ENCODE results near the gene FAM13C.
"Not testable (repeated sequence)": the region's sequence is repeated elsewhere in the genome, so short reads cannot be mapped to it uniquely, and the experiment has no call there.

The FAM13C gene

DNA sequence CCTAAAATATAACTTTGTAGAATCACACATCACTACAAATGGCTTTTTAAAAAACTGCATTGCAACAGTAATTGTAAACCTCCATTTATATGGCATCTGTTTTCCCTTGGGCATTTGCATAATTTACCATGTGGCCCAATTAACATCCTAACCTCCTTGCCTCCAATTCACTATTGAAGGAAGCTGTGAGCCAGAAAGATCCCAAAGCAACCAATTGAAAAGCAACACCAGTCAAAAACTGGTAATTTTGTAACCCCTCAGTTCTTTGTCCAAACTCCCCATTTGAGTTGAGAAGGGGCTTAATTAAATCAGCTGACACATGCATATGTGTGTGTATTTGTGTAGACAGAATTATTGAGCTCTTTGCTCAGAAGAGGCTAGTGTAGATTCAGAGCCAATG, 90.3 kb downstream of the FAM13C start:
- DNase-seq, result no peak

- DNase-seq, result no peak
Measured at GRCh38 chr10:59271160-59271559, 91.2 kb downstream of the FAM13C start.

DNA sequence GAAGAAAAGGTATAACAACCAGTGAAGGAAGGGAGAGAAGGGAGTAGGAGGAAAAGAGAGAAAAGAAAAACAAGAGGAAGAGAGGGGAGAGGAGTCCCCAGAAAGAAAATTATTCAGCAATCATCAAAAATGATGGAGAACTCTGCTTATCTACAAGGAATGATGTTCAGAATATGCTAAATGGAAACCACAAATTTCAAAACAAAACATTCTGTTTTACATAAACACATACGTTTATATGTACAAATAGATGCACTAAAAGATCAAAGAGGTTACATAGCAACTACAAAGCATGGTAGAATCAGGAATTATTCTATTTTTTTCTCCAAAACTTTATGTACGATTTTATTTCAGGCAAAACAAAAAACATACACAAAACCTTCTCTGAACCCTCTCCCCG, 91.9 kb downstream of the FAM13C start:
- DNase-seq, result no peak

DNA sequence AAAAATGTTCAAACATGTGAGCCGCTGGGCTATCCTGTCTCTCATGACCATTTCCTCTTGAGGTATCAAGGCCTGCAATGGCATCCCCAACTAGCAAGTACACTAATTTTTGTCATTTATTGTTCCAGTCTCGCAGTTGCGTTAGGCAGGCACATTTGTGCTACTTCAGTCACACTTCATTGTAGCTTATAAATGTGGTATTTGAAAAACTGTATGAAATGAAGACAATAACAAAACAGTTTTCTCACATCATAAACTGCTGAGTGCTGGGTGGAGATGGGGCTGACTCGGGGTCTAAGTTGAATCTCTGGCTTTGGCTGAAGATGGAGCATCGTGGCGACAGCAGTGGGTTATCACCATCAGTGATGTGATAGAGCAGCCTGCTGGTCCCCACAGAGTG, 92.7 kb downstream of the FAM13C start:
- DNase-seq, result no peak

DNA sequence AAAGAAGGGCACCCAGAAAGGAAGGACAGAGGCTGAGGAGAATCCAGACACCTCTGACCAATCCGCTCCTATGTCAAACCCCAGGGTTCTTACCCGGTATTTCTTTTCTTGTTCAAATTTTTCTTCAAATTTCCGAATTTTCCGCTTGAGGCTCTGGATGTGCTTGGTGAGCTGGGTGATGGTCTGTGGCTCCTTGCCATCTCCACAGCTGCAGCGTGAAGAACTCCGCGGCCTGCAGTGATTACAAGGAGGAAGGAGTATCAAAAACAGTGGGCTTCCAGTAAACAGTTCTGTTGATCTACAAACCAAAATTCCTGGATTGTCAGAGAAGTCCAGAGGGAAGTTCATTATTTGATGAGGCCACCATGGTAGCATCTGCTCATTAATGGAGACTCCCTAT, 93.9 kb downstream of the FAM13C start:
- DNase-seq, result no peak

- DNase-seq, result no peak
Measured at GRCh38 chr10:59266321-59266720, 96.0 kb downstream of the FAM13C start.

DNA sequence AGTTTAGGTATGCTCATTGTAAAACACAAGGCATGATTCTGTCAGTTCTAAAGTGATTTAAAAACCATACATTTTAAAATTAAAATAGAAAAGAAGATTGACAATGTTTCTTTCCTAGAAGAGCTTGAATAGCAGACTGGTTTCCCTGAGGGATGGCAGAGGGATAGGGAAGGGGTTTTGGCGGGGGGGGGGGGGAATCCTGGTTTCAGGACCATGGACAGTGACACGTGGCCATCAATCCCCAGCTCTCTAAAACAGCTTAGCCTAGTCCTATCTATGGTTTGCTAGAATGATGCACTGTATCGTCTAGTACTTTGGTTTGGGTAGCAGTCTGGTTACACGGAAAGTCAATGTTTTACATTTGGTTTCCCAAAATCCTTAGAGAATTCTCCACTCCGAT, 97.2 kb downstream of the FAM13C start:
- no peak for DNase-seq

DNA sequence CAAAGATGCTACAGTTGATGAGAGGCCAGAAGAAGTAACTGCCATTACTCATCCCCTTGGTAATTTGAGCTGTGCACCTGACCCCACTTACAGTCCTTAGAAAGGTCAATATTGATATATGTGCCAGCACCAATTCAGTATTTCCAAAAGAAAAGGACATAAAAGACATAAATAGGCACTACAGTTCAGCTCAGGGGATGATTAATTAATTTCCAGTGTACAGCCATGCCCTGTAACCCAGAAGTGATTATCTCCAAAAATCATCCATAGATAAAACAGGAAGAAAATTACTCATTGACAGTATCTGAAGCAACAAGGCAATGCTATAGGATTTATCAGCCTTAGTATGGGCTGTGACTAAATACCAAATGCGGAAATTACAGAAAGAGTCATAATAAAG, 103.5 kb downstream of the FAM13C start:
- no peak for DNase-seq

- DNase-seq, result no peak
Measured at GRCh38 chr10:59257224-59257623, 105.1 kb downstream of the FAM13C start.

DNA sequence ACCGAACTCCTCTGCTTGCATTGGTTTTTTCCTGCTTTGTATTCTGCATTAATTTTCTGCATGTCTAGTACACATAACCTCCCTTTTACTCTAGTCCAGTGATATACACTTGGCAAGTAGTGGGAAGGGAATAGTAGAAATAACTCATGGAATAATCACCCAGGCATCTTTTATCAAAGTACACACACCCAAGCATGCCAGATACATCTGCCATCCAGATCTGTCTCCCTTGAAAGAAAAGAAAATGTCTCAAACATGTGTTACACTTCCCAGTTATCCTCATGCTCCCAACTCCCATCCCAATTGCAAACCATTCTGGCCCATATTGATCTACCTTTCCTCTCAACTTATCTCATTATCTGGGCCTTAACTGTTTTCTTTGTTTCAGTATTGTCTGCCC, 106.9 kb downstream of the FAM13C start:
- DNase-seq, result no peak

DNA sequence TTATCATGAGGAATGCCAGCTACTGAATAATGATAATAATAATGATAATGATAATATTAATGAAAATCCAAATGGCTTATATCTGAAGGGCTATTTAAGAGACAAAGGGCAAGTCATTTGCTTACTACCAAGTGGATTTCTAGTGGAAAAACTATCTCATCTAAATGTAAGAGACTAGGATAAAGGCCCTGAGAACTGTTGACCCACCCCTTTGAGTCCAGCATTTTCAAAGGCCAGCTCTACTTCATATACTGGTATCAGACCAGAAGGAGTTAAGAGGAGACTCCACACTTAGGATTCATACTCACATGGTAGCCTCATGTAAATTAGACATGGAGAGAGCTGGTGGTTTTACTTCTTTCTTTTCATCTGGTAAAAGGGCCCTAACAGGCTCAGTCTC, 109.9 kb downstream of the FAM13C start:
- DNase-seq, result no peak

DNA sequence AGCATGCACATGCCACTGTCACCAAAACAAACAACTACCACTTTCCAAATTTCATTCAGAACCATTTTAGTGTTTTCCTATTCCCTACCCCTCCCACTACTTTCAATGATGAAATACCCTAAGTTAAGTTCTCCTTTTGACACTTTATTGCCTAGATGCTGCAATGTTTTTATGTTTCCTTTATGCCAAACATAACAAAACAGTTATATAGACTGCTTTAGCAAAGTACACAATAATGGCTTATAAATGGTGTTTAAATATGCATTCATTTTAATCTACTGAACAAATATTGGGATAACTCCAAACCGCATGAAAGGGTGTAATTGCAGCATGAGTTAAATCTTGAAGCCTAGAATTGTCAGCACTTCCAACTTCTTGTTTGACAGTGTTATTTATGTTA, 116.7 kb downstream of the FAM13C start:
- DNase-seq, result no peak

DNA sequence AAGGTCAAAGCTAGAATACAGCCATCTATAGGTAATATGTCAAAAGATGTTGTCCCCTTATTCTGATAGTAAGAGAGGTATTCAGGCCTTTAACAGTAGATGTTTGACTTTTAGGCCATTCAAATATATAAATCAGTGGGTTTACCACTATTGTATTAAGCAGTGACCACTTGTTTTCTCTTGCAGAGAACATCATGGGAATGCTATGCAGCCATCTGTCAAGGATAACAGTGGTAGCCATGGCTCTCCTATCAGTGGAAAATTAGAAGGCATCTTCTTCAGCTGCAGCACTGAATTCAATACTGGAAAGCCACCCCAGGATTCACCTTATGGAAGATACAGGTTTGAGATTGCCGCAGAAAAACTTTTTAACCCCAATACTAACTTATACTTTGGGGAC, 117.5 kb downstream of the FAM13C start:
- DNase-seq, result no peak

GRCh38 chr10:59243611-59244195, 118.6 kb downstream of the FAM13C start:
- DNase-seq, result no peak

DNA sequence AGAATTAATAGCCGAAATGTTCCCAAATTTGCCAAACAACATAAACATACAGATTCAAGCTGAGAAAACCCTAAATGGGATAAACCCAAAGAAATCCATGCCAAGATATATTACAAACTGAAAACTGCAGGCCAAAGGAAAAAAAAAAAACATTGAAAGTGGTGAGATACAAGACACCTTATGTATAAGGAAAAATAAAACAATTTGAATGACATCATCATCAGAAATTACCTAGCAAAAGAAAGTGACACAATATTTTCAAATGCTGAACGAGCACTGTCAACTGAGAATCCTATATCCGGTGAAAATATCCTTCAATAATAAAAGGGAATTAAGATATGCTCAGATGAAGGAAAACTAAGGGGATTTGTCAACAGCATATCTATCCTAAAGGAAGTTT, 119.4 kb downstream of the FAM13C start:
- no peak for DNase-seq

DNA sequence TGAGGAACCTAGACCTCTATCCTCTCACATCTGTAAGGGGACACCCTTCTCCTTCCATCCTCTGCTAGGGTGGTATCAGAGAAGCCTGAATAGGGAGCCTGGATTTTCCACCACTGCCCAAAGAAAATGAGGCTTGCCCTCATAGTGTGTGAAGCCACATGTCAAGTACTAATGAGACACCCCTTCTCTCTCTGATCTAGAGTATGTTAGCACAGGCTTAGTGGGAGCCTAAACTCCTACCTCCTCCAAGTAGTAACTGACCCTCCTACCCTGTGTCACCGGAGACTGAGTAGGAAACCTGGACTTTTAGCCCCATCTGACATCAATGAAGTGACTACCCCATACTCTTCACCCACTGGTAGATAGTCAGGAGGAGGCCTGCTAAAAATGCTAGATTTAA, 120.3 kb downstream of the FAM13C start:
- no peak for DNase-seq

- DNase-seq, result peak in 1 of 2 donors; percentile 55
Measured at GRCh38 chr10:59240582-59241183, 121.7 kb downstream of the FAM13C start.

- not testable (repeated sequence) for DNase-seq
Measured at GRCh38 chr10:59239108-59239507, 123.2 kb downstream of the FAM13C start.

DNA sequence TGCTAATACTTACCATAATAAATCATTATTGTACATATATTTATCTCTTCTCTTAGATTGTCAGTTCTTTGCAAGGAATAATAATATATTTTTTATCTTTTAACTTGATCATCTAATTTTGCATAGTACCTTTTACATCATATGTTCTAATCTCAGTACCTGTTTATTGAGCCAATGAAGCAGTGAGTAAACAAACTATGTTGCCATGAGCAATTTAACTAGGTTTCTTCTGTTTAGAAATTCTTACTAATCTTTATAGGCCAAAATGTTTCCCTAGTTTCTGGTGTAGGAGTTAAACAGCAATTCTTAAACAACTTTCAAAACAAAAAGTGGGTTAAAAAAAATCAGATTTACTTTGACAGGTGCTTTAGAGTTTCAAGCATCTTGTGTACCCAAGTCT, 124.6 kb downstream of the FAM13C start:
- no peak for DNase-seq

GRCh38 chr10:59236064-59236697, 126.2 kb downstream of the FAM13C start:
- no peak for DNase-seq

DNA sequence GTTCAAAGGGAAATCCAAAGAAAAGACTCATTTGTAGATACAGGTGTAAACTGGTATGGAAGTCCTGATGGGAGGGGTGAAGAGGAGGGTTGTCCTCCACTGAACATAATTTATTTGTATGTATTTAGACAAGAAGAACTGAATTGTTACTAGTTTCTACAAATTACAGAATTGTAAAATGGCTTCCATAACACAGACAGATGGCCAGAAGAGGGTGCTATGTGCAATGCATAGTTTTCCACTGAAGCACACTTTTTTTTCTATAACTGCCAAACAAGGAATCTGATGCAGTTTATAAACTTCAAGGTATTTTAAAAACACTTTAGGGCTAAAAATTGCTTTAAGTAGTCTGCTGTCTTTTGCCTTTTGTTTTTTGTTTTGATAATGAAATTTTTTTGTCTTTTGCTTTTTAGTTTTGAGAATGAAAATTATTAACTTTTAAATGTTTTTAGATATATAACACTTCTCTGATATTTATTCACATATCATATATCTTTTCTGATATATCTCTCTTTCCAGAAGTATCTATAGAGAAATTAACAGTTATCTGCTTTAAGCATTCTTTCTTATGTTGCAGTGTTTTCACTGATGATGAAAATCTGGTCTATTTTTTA, 127.4 kb downstream of the FAM13C start:
- DNase-seq, result peak in 1 of 2 donors; percentile 63

DNA sequence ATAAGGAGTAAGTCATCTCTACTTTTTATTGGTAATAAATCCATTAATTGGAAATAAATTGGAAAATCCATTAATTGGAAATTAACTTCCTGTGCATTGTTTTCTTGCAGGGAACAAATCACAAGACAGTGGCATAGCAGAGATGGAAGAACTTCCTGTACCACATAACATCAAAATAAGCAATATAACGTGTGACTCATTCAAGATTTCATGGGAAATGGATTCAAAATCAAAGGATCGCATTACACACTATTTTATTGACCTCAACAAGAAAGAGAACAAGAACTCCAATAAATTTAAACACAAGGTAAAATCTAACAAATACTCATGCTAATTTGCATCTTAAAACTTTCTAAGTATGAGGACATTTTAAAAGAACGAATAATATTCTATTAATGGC, 128.2 kb downstream of the FAM13C start:
- no peak for DNase-seq

GRCh38 chr10:59229441-59229840, 132.9 kb downstream of the FAM13C start:
- no peak for DNase-seq

GRCh38 chr10:59227136-59227673, 135.1 kb downstream of the FAM13C start:
- DNase-seq, result no peak
